K562 (cell line): ENCODE results near the gene TRMT112. TPM values are rescaled to one million over a fixed set of nuclear protein-coding genes. Genes with fewer than 3 reads are reported as not detected.

Experiments
- ATAC-seq: fragments of 200-7000 bp; cut with Tn5 transposase; 3 replicates; pipeline ENCODE4 v1.9.1; 2020; ENCODE audit warnings: moderate library complexity
- BruUV-seq: library from RNA; stranded (reverse); fragments of 400-500 nt; replicated peaks from 2 replicates; lab custom pipeline; 2021; lab: Mats Ljungman, UMichigan
- CTCF ChIA-PET: fragments of 300-600 bp; formaldehyde crosslinking; extraction: SDS; loops from one replicate; lab custom pipeline; 2021; ENCODE audit warnings: low intra/inter-chr PET ratio; lab: Yijun Ruan, JAX
- POLR2A ChIA-PET: fragments of 300-600, 350-650 bp; sonication (Branson Sonifier 250); formaldehyde crosslinking; extraction: SDS; loops from one replicate; lab custom pipeline; 2021; ENCODE audit warnings: antibody characterized with exemption, inconsistent platforms; lab: Yijun Ruan, JAX
- DNase-seq, 4 experiments: peaks; one replicate each; pipeline versions ENCODE4 v3.0.0 to v3.0.0-alpha.2; 2011 to 2018; ENCODE audit warnings: low spot score in 3 of 4, mixed read lengths in 3 of 4; ENCODE audit errors: extremely low read depth in 1 of 4
- FAIRE-seq: peaks from 2 replicates; lab custom pipeline; 2011; peaks lifted over from hg19 to GRCh38; lab: Jason Lieb, UNC
- H2AFZ ChIP-seq: 2 replicates; pipeline ENCODE4 v1.6.0; 2011; ENCODE audit warnings: low read depth, low read length, control low read depth, inconsistent platforms
- H3K27ac ChIP-seq: fragments of 200-600 bp; 3 replicates; pipeline ENCODE4 v1.8.0; 2011; ENCODE audit warnings: low read depth, mild to moderate bottlenecking, control low read depth, inconsistent platforms, low read length, moderate library complexity, mixed read lengths; ENCODE audit errors: extremely low read depth
- H3K27me3 ChIP-seq, 2 experiments: fragments of 300-600 bp in 1 of 2; 2 replicates in 1 of 2; 3 replicates in 1 of 2; pipeline versions ENCODE4 v1.6.0 to v1.8.0; 2011; ENCODE audit warnings: inconsistent platforms in 2 of 2, low read length in 2 of 2, mild to moderate bottlenecking in 1 of 2, mixed read lengths in 1 of 2, moderate library complexity in 1 of 2; ENCODE audit not compliant: control insufficient read depth in 2 of 2, insufficient read depth in 2 of 2
- H3K36me3 ChIP-seq: fragments of 300-600 bp; 3 replicates; pipeline ENCODE4 v1.8.0; 2011; ENCODE audit warnings: mild to moderate bottlenecking, low read length, inconsistent platforms; ENCODE audit not compliant: control insufficient read depth, insufficient read depth
- H3K4me1 ChIP-seq, 2 experiments: fragments of 200-600 bp in 1 of 2; replicated peaks in 1 of 2; 2 replicates in 1 of 2; 3 replicates in 1 of 2; pipeline versions ENCODE4 v1.5.1 to v1.8.0; 2011; ENCODE audit warnings: inconsistent platforms in 2 of 2, low read length in 2 of 2, mild to moderate bottlenecking in 1 of 2, mixed read lengths in 1 of 2, moderate library complexity in 1 of 2; ENCODE audit not compliant: control insufficient read depth in 2 of 2, insufficient read depth in 2 of 2
- H3K4me2 ChIP-seq: 2 replicates; pipeline ENCODE4 v1.6.1; 2011; ENCODE audit warnings: low read length, control low read depth, inconsistent platforms, mixed read lengths; ENCODE audit not compliant: insufficient read depth
- H3K4me3 ChIP-seq: fragments of 200-600 bp; sonication (generic), shearing (Covaris generic); 2 replicates; pipeline ENCODE4 v1.5.1; 2016; ENCODE audit warnings: control low read depth, inconsistent platforms
- H3K79me2 ChIP-seq: fragments of 200-600 bp; 3 replicates; pipeline ENCODE4 v1.8.0; 2011; ENCODE audit warnings: low read length, inconsistent platforms; ENCODE audit not compliant: control insufficient read depth, insufficient read depth
- H3K9ac ChIP-seq, 2 experiments: 2 replicates each; pipeline versions ENCODE4 v1.6.0 to v1.6.1; 2011; ENCODE audit warnings: low read depth in 2 of 2, low read length in 2 of 2, control low read depth in 1 of 2, inconsistent platforms in 1 of 2, mild to moderate bottlenecking in 1 of 2, mixed read lengths in 1 of 2; ENCODE audit not compliant: insufficient read depth in 1 of 2
- H3K9me1 ChIP-seq: one replicate; pipeline ENCODE4 v1.6.0; 2011; ENCODE audit warnings: inconsistent platforms, mild to moderate bottlenecking, low read length, moderate library complexity; ENCODE audit not compliant: control insufficient read depth, insufficient read depth
- H3K9me3 ChIP-seq: replicated peaks from 2 replicates; pipeline ENCODE4 v1.5.1; 2011; ENCODE audit warnings: low read depth, low read length, inconsistent platforms; ENCODE audit not compliant: control insufficient read depth, insufficient read depth
- H4K20me1 ChIP-seq: replicated peaks from 2 replicates; pipeline ENCODE4 v1.6.1; 2011; ENCODE audit warnings: low read length, inconsistent platforms, mixed read lengths; ENCODE audit not compliant: control insufficient read depth, insufficient read depth
- GTF2A2 ChIP-seq: IDR thresholded peaks from 2 replicates; pipeline ENCODE4 v1.6.1; 2016; ENCODE audit warnings: mild to moderate bottlenecking, missing genetic modification characterization, missing compliant biosample characterization
- HDAC2 ChIP-seq: fragments of 450-650 bp; IDR thresholded peaks from 2 replicates; pipeline ENCODE4 v1.6.1; 2016; ENCODE audit warnings: mild to moderate bottlenecking
- JUND ChIP-seq, 2 experiments: IDR thresholded peaks; 2 replicates in 1 of 2; 3 replicates in 1 of 2; pipeline ENCODE4 v1.6.1; 2011; ENCODE audit warnings: borderline replicate concordance in 2 of 2, low read depth in 2 of 2, low read length in 2 of 2, improper control_type of control experiment in 1 of 2, missing biosample characterization in 1 of 2, missing genetic modification characterization in 1 of 2, missing genetic modification reagents in 1 of 2
- KLF16 ChIP-seq: IDR thresholded peaks from 2 replicates; pipeline ENCODE4 v1.6.1; 2016; ENCODE audit warnings: antibody characterized with exemption
- NR2C1 ChIP-seq, 2 experiments: fragments of 450-650 bp; IDR thresholded peaks; 2 replicates each; pipeline ENCODE4 v1.6.1; 2017; ENCODE audit warnings: mild to moderate bottlenecking in 2 of 2, antibody characterized with exemption in 1 of 2, inconsistent platforms in 1 of 2, missing compliant biosample characterization in 1 of 2, missing genetic modification characterization in 1 of 2
- NUFIP1 ChIP-seq: fragments of 450-650 bp; IDR thresholded peaks from 2 replicates; pipeline ENCODE4 v1.6.1; 2018; ENCODE audit not compliant: partially characterized antibody
- PCBP2 ChIP-seq: fragments of 200-400 bp; formaldehyde crosslinking; IDR thresholded peaks from 2 replicates; pipeline ENCODE4 v1.6.1; 2018; ENCODE audit warnings: low read length, low read depth, mild to moderate bottlenecking, moderate library complexity; ENCODE audit not compliant: poor library complexity, severe bottlenecking
- RFX1 ChIP-seq: fragments of 450-650 bp; IDR thresholded peaks from 2 replicates; pipeline ENCODE4 v1.6.1; 2016; ENCODE audit warnings: mild to moderate bottlenecking, moderate library complexity
- SIN3A ChIP-seq, 2 experiments: fragments of 150-350 bp in 1 of 2; IDR thresholded peaks; 2 replicates each; pipeline ENCODE4 v1.6.1; 2011 to 2016; ENCODE audit warnings: borderline replicate concordance in 2 of 2, low read depth in 2 of 2, low read length in 2 of 2, mild to moderate bottlenecking in 2 of 2, moderate library complexity in 2 of 2; ENCODE audit not compliant: control insufficient read depth in 1 of 2
- WGBS: fragments of 100-300 bp; shearing (Covaris generic); methylation state at CpG from one replicate; pipeline ENCODE4 v1.1.6; 2016; ENCODE audit warnings: low coverage, mixed read lengths; ENCODE audit not compliant: insufficient coverage; ENCODE audit errors: missing lambda C conversion rate; 5-methylcytosine and 5-hydroxymethylcytosine counted together
- in situ Hi-C: fragments of 300-500 bp; cut with MboI; formaldehyde crosslinking; loops from 4 replicates; pipeline ENCODE4 v1.15.0; 2018; ENCODE audit warnings: inconsistent platforms, mixed read lengths
- intact Hi-C: fragments of 100-400 bp; cut with micrococcal nuclease; formaldehyde crosslinking; loops from 2 replicates; pipeline ENCODE4 v1.14.2; 2022
- polyA plus RNA-seq, 8 experiments: library from polyadenylated mRNA; depleted of rRNA in 4 of 8; stranded (reverse) in 5 of 8; unstranded in 3 of 8; fragments of >200 nt; fragmentation: Nextera tagmentation in 2 of 8; fragmentation: Illumina TruSeq in 1 of 8; extraction: Ambion mirVana in 2 of 8; extraction: Trizol in 1 of 8; gene quantifications; 2 replicates each; pipeline versions ENCODE4 v1.2.1 to v1.2.3, GENCODE V29; 2011 to 2014; ENCODE audit warnings: inconsistent platforms in 1 of 8, missing spikeins in 1 of 8
- total RNA-seq, 7 experiments: library from RNA; depleted of rRNA in 6 of 7; stranded (reverse); fragments of >200 nt in 6 of 7; fragmentation: Illumina TruSeq in 2 of 7; extraction: Trizol in 2 of 7; gene quantifications; 2 replicates each; pipeline versions ENCODE4 v1.2.1 to v1.2.3, GENCODE V29; 2011 to 2021; ENCODE audit warnings: low replicate concordance in 1 of 7
- TF ChIP-seq, protein P1 (sequence below), 2 experiments: IDR thresholded peaks; 2 replicates each; pipeline ENCODE4 v1.6.1; 2011; ENCODE audit warnings: borderline replicate concordance in 1 of 2, control low read depth in 1 of 2, low read depth in 1 of 2, low read length in 1 of 2, mild to moderate bottlenecking in 1 of 2, mixed read lengths in 1 of 2, moderate library complexity in 1 of 2; ENCODE audit not compliant: insufficient read depth in 1 of 2, insufficient read length in 1 of 2, poor library complexity in 1 of 2, severe bottlenecking in 1 of 2; ENCODE audit errors: extremely low read depth in 1 of 2

The TRMT112 gene
- total and polyA plus RNA-seq, 9 of the 15 experiments (the other 6 are each of a cell fraction or from before 2014, with no cell fraction given), result 162 to 444 (median 300) TPM

DNA sequence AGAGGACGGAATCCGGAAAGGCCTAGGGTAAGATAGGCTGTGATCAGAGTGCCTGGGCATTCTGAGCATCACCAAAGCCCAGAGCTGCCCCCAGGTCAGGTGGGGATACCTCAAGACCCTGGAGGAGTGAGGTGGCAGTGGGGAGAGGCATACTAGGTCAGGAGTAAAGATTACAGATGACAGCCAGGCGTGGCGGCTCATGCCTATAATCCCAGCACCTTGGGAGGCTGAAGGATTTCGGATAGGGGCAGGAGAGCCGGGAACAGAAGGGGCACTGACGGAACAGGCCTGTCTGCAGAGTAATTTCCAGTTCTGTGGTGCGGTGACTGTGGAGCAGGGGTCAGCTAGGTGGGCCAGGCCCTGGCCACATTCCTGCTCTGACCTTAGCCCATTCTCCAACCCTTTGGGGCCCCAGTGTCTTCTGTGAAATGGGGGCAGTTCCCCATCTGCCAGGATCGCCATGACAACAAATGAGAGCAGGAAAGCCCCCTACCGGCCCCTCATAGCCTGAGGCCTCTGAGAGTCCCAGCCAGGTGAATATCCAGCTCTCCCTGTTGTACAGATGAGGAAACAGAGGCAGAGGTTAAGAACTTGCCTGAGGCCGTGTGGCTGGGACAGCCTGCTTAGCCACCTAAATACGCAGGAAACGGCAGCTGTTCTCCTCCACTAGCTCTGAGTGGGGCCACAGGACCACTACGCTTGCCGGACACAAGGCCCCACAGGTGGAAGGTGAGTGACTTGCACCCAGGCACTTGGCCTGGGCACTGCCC, 42.1 kb downstream of the TRMT112 start:
- H3K79me2 ChIP-seq, result peaks cover 35% of the 10 kb centered on the region
- TF ChIP-seq GTF2A2 (no peak), RFX1 (peak; percentile 53; the same call in 1 of the 2 replicates)
- ChIA-PET CTCF (no interaction called here), POLR2A (no interaction called here)
- 96% methylated on average over 14 of the region's 15 CpGs for WGBS
- in situ Hi-C loops, result no loop called here
- no TSS peak for BruUV-seq
- H3K4me1 ChIP-seq, result peaks cover 17 to 43% of the 10 kb centered on the region in 2 experiments
- intact Hi-C loops, result no loop called here
- H3K9me1 ChIP-seq, result no peaks in the 10 kb centered on the region
- peak overlapping the region in 1 of 2 experiments; percentile 81; a peak in 2 of 4 replicates for H3K9ac ChIP-seq
- no peaks in the 10 kb centered on the region for H4K20me1 ChIP-seq
- no peak for ATAC-seq
- DNase-seq, result no peak
- no peak overlapping the region; the same call in 2 of the 3 replicates for H3K27ac ChIP-seq
- H3K36me3 ChIP-seq, result peaks cover 31% of the 10 kb centered on the region; the same call in 2 of the 3 replicates
- no peak overlapping the region for H3K4me2 ChIP-seq
- no peaks in the 10 kb centered on the region for H3K9me3 ChIP-seq
- H3K27me3 ChIP-seq, result no peaks in the 10 kb centered on the region
- no peak for FAIRE-seq
- no peak overlapping the region for H3K4me3 ChIP-seq
- H2AFZ ChIP-seq, result no peak overlapping the region

DNA sequence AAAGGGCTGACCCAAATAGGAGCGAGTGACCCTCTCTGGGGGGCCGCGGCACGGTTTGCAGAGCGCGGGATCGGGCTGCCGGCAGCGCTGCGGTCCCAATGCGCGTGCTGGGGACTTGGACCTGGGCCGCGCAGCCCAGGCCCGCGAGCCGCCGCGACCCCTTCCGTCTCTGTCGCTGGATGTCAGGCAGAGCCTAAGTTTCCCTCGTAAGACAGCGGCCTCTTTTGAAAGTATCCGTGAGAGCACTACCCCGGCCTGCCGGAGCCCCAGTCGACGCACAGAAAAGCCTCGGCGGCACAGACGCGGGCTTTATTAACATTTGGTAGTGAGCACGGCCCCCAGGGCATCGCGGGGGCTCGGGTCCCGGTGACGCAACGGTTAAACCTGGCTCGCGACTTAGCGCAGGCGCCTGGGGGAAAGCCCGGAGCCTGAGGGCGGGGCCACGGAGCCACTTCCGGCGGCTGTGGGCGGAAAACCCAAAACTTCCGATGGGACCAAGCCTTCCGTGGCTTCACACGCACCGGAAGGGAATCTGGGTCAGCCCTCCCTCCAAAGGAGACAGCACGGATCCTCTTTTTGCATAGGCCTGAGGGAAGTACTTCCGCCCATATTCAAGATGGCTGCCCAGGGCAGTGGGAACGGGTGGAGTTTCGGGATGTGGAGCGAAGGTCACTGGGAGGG, 47.7 kb downstream of the TRMT112 start:
- BruUV-seq, result TSS peak; percentile 94
- Histone ChIP-seq H3K9ac (peak overlapping the region; percentile 89 to 99), H3K27ac (peak overlapping the region; percentile 96), H3K36me3 (peaks cover 36% of the 10 kb centered on the region), H3K79me2 (peaks cover 45% of the 10 kb centered on the region), H3K9me3 (no peaks in the 10 kb centered on the region), H3K9me1 (peaks cover 3% of the 10 kb centered on the region), H3K4me3 (peak overlapping the region; percentile 60), H3K4me1 (peaks cover 32 to 54% of the 10 kb centered on the region in 2 experiments), H4K20me1 (no peaks in the 10 kb centered on the region), H2AFZ (peak overlapping the region; percentile 86), H3K27me3 (no peaks in the 10 kb centered on the region), H3K4me2 (peak overlapping the region; percentile 92)
- peak; percentile 75 to 99 (median 83) for DNase-seq
- in situ Hi-C loops (no loop called here), intact Hi-C loops (loop anchor here (1.0 to 2.0 kb wide), 3 partner anchors 23 to 65 kb away; partner anchors contain the start of genes ESRRA and PPP1R14B)
- peak; percentile 84 for ATAC-seq
- POLR2A ChIA-PET, result interaction anchor here (0.5 to 5.7 kb wide), 19 partner anchors 11 to 1458 kb away, joined by 3 to 58 read pairs (median 4); partner anchors contain the start of genes BAD, CATSPERZ, ESRRA and FERMT3
- peak; percentile 98 for FAIRE-seq
- CTCF ChIA-PET, result interaction anchor here (2.6 kb wide), 1 partner anchor 66 kb away, joined by 11 read pairs; no protein-coding TSS in a partner anchor
- WGBS, result 0% methylated on average over 54 of the region's 58 CpGs
- peak; percentile 64 for TF ChIP-seq JUND (IDR thresholded peaks at IDR 0.05; ENCODE audit: borderline replicate concordance, low read depth, low read length)
- TF ChIP-seq JUND (tag; IDR thresholded peaks at IDR 0.05; ENCODE audit: borderline replicate concordance, low read depth, low read length), result no peak; the same call in 2 of the 3 replicates
- TF ChIP-seq PCBP2, result no peak
- no peak for TF ChIP-seq HDAC2
- TF ChIP-seq NUFIP1, result no peak
- TF ChIP-seq KLF16, result no peak
- no peak; a peak in 2 of 4 replicates for TF ChIP-seq SIN3A (IDR thresholded peaks at IDR 0.05; ENCODE audit: borderline replicate concordance in 2 of 2, control insufficient read depth in 1 of 2, low read depth in 2 of 2, low read length in 2 of 2)
- TF ChIP-seq, protein P1, sequence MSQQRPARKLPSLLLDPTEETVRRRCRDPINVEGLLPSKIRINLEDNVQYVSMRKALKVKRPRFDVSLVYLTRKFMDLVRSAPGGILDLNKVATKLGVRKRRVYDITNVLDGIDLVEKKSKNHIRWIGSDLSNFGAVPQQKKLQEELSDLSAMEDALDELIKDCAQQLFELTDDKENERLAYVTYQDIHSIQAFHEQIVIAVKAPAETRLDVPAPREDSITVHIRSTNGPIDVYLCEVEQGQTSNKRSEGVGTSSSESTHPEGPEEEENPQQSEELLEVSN (IDR thresholded peaks at IDR 0.05; ENCODE audit: borderline replicate concordance in 1 of 2, extremely low read depth in 1 of 2, insufficient read depth in 1 of 2, insufficient read length in 1 of 2, low read depth in 1 of 2, low read length in 1 of 2, poor library complexity in 1 of 2, severe bottlenecking in 1 of 2), result peak; percentile 52 to 66
- peak; percentile 100 for TF ChIP-seq NR2C1 (IDR thresholded peaks at IDR 0.05)
- peak; percentile 100 for TF ChIP-seq NR2C1 (tag; IDR thresholded peaks at IDR 0.05)
